ENCODE data around the gene AP4S1. TPM values are rescaled to one million over a fixed set of nuclear protein-coding genes. Genes with fewer than 3 reads are reported as not detected.

AP4S1 gene
- total RNA-seq, 1 donor from 2014 or later = 9.2 TPM

DNA sequence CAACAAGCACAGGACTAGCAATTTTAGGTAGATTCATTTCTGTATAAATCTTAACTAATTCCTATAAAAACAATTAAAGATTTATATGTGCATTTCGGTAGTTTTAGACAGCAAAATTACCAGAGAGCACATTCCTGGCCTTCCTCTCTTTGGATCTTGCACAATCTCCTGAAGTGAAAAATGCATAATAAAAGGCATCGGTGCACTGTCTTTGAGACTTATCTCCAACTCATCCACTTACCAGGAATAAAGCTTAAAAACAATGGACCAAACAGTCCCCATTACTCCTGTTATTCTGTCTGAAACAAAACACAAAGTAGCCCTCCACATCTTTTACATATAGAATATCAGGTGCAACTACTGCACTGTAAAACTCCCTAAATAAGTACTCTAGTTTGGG lies 112.9 kb downstream of the AP4S1 start:
- Mint-ChIP-seq H3K9me3 (ENCODE audit: unreplicated experiment) (no peaks in the 10 kb centered on the region), H3K36me3 (ENCODE audit: low read depth, unreplicated experiment) (peaks cover 15% of the 10 kb centered on the region), H3K27ac (ENCODE audit: unreplicated experiment) (no peak overlapping the region), H3K27me3 (ENCODE audit: unreplicated experiment) (no peaks in the 10 kb centered on the region), H3K4me1 (ENCODE audit: unreplicated experiment) (no peaks in the 10 kb centered on the region), H3K4me3 (ENCODE audit: unreplicated experiment) (no peak overlapping the region)
- no peak for DNase-seq (ENCODE audit: low spot score)
- no peak for TF ChIP-seq CTCF (IDR thresholded peaks at IDR 0.05; ENCODE audit: unreplicated experiment)

DNA sequence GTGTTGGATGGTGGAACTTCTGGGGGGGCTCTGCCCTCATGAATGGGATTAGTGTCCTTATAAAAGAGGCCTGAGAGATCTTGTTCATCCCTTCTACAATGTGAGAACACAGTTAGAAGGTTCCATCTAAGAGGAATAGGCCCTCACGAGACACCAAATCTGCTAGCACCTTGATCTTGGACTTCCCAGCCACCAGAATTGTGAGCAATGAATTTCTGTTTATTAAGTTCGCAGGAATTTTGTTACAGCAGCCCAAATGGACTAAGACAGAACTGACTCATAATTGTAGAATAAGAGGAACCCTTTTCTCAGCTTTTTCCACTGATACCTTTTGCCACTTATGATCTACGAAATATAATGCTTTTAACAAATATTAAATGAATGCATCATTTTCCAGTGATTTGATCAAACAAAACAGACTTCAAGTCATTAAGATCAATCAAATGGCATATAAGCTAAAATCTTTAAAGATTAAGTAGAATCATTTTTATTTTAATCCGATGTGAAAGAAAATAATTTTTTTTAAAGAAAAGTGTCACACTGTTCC lies 113.9 kb downstream of the AP4S1 start:
- H3K4me3 Mint-ChIP-seq (ENCODE audit: unreplicated experiment) = no peak overlapping the region
- no peak for TF ChIP-seq CTCF (IDR thresholded peaks at IDR 0.05; ENCODE audit: unreplicated experiment)
- no peak for DNase-seq (ENCODE audit: low spot score)
- no peaks in the 10 kb centered on the region for H3K9me3 Mint-ChIP-seq (ENCODE audit: unreplicated experiment)
- no peaks in the 10 kb centered on the region for H3K27me3 Mint-ChIP-seq (ENCODE audit: unreplicated experiment)
- no peaks in the 10 kb centered on the region for H3K4me1 Mint-ChIP-seq (ENCODE audit: unreplicated experiment)
- H3K36me3 Mint-ChIP-seq (ENCODE audit: low read depth, unreplicated experiment) = peaks cover 15% of the 10 kb centered on the region
- H3K27ac Mint-ChIP-seq (ENCODE audit: unreplicated experiment) = no peak overlapping the region

- Mint-ChIP-seq H3K4me1 (ENCODE audit: unreplicated experiment) (no peaks in the 10 kb centered on the region), H3K4me3 (ENCODE audit: unreplicated experiment) (no peak overlapping the region), H3K27me3 (ENCODE audit: unreplicated experiment) (no peaks in the 10 kb centered on the region), H3K9me3 (ENCODE audit: unreplicated experiment) (no peaks in the 10 kb centered on the region), H3K36me3 (ENCODE audit: low read depth, unreplicated experiment) (peaks cover 12% of the 10 kb centered on the region), H3K27ac (ENCODE audit: unreplicated experiment) (no peak overlapping the region)
- DNase-seq (ENCODE audit: low spot score) = no peak
- TF ChIP-seq CTCF (IDR thresholded peaks at IDR 0.05; ENCODE audit: unreplicated experiment) = no peak
Measured at GRCh38 chr14:31142455-31143087, 117.1 kb downstream of the AP4S1 start.

Small RNA genes within 50 kb of the gene (microRNA-seq; reads per million reads assigned to microRNA genes)
- 25.7 reads per million, percentile 70 among the genes with 10 or more reads in this experiment for gene MIR624 (ENCODE audit: unreplicated experiment)

Other genes with a start within 250 kb of the AP4S1 start
- 3.7 TPM for gene COCH, start 151.1 kb upstream of the AP4S1 start, total RNA-seq (ENCODE audit: unreplicated experiment)
- gene STRN3, start 730 bp downstream of the AP4S1 start, total RNA-seq (ENCODE audit: unreplicated experiment) = 42.7 TPM
- gene HECTD1, start 182.1 kb downstream of the AP4S1 start, total RNA-seq (ENCODE audit: unreplicated experiment) = 222 TPM

All from endothelial cell (in vitro differentiated cells).